GM19468 (cell line): ENCODE data around the gene CIB4.

Experiments
- ATAC-seq: cut with Tn5 transposase; IDR thresholded peaks from one replicate; pipeline ENCODE4 v1.9.1; 2021; ENCODE audit warnings: mild to moderate bottlenecking, moderate library complexity, moderate number of reproducible peaks; ENCODE audit not compliant: unreplicated experiment; ENCODE audit errors: extremely low read depth

Gene CIB4

DNA sequence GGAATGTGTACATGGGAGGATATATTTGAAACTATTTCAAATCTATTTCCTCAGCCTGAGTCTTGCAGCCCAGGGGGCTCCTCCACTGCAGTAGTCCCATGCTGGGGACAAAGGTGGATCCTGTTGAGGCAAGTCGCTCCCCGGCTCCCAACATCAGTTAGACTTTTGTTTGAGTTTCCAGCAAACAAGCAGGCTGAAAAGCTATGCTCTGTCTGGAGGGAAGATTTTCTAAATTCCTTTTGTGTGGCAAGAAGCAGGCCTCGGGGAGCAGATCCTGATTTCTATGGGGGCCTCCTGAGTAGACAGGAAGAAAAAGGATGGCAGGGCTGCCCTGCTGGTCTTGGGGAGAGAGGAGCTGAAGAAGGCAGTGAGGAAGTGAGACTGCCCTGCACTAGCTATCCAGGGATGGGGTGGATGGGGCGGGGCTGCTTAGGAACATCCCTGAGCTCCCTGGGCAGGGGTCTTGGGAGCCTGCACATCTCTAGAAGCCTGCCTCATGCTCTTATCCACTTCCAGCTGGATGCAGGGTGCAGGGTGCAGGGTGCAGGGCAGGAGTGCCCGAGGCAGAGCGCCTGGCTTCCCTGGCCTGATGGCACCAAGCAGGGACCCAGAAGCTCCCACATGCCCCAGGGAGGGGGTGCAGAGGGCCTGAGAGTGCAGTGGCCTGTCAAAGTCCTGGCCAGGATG is 6.0 kb upstream of the CIB4 start:
- ATAC-seq, result no peak

DNA sequence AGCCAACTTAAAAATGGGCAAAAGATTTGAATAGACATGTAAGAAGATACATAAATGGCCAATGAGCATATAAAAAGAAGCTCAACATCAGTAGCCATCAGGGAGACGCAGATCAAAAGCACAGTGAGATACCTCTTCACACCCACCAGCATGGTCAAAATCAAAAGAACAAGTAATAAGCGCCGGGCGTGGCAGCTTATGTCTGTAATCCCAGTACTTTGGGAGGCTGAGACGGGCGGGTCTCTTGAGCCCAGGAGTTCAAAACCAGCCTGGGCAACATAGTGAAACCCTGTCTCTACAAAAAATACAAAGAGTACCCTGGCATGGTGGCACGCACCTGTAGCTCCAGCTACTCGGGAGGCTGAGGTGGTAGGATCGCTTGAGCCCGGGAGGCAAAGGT is 4.6 kb upstream of the CIB4 start:
- ATAC-seq, result no peak

DNA sequence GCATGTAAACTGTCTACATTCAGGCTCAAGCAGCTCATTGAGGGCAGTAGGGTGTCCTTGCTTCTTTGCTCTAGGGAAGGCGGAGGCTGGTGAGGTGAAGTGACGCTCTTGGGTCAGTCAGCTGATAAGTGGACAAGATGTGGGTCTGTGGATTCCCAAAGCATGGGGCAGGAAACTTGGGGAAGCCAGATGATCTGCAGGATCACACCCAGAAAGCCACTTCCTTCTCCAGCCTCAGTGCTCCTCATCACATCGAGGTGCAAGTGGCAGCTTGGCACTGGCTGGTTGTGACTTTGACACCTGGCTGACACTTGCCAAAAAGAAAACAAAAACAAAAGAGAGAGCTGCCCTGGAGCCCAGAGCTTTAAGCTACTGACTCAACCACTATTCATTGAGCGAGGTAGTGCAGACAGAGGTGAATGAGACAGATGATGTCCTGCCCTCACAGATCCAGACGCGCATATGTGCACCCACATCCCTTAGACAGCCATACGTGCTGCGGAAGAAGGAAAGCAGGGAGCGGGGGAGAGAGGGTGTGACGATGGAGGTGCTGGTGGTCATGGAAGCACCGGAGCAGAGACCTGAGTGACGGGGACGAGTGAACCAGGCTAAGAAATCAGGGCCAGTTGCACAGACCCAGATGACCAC is 3.1 kb upstream of the CIB4 start:
- no peak for ATAC-seq

DNA sequence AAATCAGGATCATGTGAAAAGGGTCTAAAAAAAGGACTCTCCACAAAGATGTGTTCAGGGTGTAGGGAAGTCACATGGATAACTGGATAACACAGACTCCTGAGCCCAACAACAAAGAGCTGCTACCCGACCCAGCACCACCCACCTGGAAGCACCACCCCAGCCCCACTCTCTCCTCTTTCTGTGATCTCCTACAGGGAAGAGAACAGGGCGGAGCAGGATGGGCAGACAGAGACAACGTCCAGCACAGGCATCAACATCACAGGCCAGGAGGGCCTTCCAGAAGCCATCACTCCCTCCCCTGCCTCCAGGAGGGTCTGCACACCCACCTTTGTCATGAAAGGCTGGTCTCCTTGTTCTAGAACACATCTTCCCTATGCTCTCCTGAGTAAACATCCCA is 1.3 kb upstream of the CIB4 start:
- no peak for ATAC-seq

DNA sequence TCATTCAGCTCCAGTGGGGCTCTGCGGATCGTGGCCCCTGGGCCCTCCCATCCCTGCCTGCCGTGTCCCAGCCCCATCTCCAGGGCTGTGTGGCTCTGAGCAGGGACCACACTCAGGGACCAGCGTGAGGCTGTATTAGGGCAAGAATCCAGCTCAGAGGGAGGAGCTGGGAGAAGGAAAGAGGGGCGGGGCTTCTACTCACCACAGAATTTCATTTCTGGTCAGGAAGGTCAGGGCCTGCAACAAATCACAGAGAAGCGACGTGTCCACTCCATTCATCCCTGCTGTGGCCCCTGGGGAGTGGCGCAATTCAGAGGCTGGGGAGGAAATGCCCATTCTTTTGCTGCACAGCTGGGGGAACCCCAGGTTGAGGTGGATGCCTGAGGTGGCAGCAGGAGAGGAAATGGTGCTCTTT is 828 bp downstream of the CIB4 start:
- no peak for ATAC-seq

DNA sequence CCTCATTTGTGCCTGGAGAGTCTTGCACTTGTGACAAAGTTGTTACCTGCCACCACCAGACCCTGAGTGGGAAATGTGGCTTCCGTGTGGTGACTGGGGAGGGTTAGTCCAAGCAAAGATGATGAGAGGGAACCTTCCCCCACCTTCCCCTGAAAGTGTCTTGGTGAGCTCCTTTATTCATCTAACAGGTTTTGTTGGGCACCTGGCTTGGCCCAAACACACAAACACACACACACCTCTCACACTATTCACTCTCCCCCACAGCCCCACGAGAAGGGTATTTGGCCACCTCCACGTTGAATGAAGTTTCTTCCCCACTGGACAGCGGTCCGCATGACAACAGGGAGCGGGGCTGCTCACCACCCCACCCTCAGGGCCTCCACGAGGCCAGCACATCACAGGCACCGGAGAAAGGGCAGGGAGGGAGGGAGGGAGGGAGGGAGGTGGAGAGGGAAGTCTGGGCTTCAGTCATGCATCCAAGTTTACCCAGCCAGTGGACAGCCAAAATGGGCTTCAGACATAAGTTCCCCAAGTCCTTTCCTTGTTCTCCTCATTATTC is 1.4 kb downstream of the CIB4 start:
- ATAC-seq, result no peak

DNA sequence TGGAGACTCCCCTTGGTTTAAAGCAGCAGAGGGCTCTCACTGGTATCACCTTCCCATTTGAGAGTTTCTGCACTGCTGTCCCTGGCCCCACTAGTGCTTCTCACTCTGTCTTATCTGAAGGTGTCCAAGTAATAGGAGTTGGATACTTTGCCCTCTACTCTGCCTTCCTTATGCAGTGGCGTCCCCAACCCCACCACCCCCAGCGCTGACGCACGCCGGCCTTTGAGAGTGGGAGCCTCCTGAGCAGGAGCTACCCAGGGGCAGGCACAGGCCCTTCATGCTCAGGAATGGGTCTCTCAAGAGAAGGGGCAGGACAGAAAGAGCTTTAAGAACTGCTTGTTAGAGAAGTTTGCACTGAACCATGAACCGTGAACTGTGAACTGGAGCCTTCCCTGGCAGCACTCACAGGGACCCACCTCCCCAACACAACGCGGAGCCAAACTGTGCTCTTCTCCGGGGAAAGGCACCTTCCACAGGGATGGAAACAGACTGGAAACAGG is 3.3 kb downstream of the CIB4 start:
- ATAC-seq, result no peak

DNA sequence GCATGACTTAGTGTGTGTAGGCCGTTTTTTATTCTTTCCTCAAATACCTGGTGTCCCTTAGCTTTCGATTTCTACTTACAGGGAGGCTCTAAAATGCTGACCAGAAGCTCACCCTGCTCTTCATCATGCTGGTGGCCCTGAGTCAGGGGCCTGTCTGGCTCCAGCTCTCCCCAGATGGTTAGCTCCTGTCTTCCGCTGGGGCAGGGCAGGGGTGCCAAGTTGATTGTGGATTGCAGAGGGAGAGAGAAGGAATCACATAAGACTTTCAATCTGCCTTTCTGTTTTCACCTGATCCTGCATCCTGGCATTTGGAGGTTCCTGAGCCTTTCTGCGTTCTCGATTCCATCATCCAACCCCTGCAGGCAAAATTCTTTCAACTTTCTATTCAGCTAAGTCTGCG is 4.2 kb downstream of the CIB4 start:
- no peak for ATAC-seq

DNA sequence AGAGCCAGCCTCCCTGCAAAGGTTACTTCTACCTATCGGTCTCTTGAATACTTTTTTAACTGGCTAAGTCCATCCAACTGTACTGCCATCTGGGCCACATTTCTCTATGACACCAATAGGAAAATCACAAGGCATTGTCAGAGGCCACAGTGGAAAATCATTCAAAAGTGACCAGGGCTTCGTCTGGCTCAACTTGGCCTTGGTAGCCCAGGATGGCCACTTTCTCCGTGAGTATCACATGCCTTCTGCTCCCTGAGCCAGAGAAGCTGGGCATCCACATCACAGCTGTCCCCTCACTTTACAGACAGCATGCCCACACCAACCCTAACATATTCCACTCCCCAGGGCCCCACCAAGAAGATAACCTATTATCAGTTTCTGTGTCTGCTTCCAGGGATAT is 5.8 kb downstream of the CIB4 start:
- ATAC-seq, result no peak

DNA sequence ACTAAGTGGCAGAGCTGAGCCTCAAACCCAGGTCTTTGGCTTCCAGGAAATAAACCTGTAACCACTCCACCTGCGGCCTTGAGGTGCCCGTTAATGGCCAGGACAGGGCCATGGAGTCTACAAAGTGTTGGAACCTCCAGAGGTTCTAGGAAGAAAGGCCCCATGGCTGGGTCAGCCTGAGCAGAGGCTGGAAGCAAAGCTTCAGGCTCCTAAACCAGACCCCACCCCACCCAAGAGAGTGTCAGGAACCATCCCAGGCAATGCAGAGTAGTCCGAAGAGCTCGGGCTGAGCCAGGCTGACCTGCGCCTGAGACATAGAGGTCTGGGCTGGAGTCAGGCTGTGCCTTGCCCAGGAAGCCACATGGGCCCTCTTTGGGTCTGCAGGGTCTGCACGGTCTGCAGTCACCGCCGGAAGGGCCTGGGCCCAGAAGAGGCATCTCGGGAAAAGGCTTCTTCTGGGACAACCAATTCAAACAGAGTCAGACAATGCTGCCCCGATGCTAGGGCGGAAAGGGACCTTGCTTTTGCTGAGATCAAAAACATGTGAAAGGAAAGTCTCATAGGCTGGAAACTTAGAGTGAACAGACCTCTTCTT is 6.4 kb downstream of the CIB4 start:
- ATAC-seq, result no peak

DNA sequence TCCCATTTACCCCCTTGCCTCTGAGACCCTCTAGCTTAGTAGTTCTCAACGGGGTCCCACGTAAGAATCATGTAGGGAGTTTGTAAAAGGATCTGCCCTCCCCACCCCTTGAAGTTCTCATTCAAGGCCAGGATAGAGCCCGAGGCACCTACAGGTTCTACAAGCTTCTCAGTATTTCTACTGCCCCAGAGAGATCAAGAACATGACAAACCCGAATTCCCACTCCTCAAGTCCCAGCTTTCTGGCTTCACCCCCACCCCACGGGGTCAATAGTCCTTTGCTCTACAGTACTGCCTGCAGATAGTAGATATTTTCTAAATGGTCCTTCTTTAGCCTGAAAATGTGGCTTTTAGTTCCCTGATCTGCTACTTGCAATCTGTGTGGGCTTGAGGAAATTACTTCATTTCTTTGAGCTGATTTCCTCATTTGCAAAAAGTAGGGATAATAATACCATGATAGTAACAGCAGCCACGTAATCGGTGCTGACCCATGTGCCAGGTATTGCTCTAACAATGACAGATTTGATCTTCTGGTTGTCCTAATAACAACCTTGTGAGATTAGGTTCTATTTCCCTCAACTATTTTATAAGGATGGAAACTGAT is 7.1 kb downstream of the CIB4 start:
- ATAC-seq, result no peak

DNA sequence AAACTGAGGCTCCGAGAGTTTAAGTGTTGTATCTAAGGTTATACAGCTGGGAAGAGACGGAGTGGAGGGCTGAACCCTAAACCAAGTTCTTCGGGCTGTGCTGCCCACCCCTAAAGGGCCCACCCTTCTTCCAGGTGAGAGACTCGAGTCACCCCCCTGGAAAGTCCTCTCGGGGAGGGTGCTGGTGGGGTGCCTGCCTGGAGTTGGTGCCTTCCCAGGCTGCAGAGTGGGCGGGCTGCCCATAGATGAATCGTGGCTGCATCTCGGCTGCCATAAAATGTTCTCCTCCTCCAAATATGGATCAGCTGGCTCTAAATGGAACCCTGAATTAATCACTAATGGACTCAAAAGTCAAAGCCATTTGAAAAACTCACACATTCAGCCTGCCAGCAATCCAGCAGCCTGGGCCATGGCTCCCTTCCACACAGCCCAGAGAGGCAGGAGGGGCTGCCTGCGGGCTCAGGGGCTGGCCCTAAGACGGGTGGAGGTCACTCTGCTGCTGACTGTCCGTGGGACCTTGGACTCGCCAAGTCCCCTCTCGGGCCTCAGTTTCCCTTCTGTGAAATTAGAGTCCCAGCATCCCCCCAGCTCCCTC is 7.7 kb downstream of the CIB4 start:
- no peak for ATAC-seq

DNA sequence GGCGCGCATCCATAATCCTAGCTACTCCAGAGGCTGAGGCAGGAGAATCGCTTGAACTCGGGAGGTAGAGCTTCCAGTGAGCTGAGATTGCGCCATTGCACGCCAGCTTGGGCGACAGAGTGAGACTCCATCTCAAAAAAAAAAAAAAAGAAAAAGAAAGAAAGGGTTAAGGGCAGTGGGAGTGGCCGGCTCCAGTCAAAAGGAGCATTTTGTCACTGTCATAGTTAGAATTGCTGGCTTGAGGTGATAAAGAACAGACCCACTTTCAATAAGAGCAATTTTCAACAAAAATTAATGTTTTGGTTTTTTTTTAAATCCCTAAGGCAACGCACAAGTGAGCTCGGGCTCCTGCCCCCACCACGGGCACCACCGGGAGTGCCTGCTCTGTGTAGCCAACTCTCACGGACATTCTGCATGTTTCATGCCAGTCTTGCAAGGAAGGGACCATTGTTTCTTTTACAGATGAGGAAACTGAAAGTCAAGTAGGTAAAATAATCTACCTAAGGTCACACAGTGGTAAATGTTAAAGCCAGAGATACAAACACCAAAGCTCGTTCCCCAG is 8.5 kb downstream of the CIB4 start:
- ATAC-seq, result no peak

DNA sequence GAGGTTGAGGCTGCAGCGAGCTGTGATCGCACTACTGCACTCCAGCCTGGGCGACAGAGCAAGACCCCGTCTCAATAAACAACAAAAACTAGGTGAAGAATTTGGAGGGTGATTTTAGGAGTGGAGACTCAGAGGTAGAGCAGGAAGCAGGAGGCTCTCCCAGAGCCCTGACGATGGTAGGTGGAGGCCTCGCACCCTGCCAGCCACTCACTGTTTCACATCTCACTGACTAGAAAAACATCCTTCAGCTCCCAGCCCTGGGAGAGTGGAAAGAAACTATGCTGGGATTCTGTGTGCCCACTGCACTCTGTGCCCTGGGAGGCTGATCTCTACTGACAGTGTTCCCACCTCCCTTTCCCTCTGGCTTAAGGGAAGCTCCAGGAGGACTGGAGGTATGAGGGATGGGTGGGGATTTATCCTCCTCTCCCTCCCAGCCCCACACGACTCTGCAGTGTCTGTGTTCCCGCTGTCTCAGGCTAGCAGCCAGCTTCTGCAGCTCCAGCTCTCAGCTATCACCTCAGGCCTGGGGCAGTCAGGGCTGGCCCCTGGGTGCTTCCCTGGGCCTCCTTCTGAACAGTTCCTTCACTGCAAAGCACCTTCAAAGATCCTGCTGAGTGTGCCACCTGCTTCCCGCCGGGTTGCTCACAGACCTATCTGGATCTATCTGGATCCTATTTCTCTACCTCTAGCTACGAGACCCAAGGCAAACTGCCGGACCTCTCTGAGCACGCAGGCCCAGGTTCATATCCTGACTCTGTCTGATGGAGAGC is 9.6 kb downstream of the CIB4 start:
- ATAC-seq, result no peak

DNA sequence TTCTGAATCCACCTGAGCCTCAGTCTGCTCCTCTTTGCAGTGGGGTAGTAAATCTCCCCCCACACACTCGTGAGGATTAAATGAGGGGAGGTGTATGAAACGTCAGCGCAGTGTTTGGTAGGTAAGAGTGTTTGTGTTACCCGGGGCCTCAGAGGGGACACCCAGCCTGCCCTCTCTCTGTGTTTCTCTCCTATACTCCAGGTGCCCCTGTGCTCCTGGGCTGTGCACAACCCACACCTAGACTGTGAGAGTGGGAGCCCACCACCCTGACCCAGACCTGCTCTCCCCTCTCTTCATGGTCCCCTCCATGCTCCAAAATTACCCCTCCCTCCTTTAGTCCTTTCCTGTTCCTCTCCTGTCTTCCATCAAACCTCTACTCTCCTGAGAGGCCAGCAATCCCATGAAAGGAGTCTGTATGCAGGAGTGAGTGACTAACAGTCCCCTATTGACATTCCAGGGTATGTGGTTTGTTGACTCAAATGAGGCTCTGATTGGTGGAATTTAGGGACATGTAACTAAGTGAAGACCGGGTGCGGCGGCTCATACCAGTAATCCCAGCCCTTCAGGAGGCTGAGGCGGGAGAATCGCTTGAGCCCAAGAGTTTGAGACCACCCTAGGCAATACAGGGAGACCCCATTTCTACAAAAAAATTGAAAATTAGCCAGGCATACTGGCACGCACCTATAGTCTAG is 10.4 kb downstream of the CIB4 start:
- no peak for ATAC-seq

DNA sequence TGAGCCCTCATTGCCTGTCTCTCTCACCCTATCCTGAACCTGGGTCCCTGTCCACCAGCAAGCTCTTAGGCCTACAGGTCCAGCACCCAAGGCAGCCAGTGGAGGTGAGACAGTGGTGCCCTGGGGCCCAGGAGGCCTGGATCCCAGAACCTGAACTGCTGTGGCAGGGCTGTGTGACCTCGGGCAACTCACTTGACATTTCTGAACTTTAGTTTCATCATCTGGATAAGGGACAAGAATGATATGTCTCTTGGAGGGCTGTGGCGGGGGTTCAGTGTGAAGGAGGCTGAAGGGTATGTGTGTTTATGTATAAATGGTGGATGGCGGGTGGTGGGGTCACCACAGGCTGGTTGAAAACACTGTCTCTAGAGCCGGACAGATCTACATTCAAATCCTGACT is 10.9 kb downstream of the CIB4 start:
- ATAC-seq, result no peak

DNA sequence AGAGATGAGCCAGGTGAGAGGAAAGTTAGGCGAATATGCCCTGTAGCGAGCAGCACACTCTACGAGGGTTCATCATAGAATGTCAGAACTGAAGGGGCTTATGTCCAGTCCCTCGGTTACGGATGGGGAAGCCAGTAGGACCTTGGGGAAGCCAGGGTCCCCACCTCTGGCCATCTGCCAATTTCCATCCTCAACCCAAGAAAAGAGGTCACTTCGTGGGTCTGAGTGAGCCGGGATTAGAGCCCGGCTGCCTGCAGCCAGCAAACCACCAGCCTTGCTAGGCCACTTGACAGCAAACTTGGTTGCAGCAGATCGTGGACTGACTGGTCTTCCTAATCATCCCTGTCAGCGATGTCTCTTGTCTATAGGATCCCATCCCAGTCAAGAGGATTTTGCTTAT is 11.4 kb downstream of the CIB4 start:
- no peak for ATAC-seq

DNA sequence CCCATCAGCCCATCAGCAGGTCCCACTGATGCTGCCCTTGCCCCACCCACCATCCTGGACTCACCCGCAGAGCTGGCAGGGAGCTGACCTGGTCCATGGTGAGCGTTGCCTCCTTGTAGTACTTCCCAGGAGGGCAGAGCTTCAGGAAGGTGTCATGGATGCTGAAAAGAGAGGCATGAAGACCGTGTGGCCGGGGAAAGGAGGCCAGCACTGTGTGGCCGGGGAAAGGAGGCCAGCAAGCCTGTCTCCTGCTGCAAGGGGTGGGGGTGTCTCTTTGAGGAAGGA is 11.9 kb downstream of the CIB4 start:
- ATAC-seq, result no peak
